ENCODE measurements around the gene ZNF576. TPM values are rescaled to one million over a fixed set of nuclear protein-coding genes. Genes with fewer than 3 reads are reported as not detected.
"Not testable (repeated sequence)": the region's sequence is repeated elsewhere in the genome, so short reads cannot be mapped to it uniquely, and the experiment has no call there.

Gene ZNF576
- total RNA-seq, 1 donor: 3.9 TPM

GRCh38 chr19:43639519-43640423, 43.4 kb downstream of the ZNF576 start, which contains the start of gene CADM4:
Gene CADM4 (minus strand): TSS chr19:43639850. CDS start chr19:43639790, 60 bp downstream.
- peaks cover 15% of the 10 kb centered on the region for H3K4me1 ChIP-seq (ENCODE audit: insufficient read depth, low read length)
- peaks cover 38% of the 10 kb centered on the region for H3K27me3 ChIP-seq (ENCODE audit: insufficient read depth, low read length)

DNA sequence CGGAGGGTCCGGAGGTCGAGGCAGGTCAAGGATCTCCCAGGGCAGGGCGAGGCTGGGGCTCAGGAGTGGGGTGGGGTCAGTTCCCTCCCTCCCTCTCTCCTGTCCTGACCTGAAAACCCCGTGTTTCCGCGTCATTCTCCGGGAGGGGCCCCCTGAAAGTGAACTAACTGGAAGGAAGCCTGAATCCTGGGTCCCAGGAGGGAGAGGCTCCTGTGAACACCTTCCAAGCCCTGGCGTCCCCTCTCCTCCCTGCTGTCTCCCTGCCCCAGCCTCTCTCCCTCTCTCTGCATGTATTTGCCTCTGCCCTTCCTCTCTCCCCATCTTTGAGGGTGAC, 44.0 kb downstream of the ZNF576 start:
- peaks cover 15% of the 10 kb centered on the region for H3K4me1 ChIP-seq (ENCODE audit: insufficient read depth, low read length)
- peaks cover 38% of the 10 kb centered on the region for H3K27me3 ChIP-seq (ENCODE audit: insufficient read depth, low read length)
- peak overlapping the region; percentile 12 for H3K4me3 ChIP-seq (ENCODE audit: low read length)
- H3K9me3 ChIP-seq (ENCODE audit: low read depth, low read length): no peaks in the 10 kb centered on the region

More at GRCh38 chr19:43639519-43640423, 43.4 kb downstream of the ZNF576 start, which contains the start of gene CADM4:
- H3K9me3 ChIP-seq (ENCODE audit: low read depth, low read length): no peaks in the 10 kb centered on the region
- peak within 1 kb of the TSS; percentile 12 for H3K4me3 ChIP-seq (ENCODE audit: low read length)

- Histone ChIP-seq H3K4me3 (ENCODE audit: low read length) (no peak overlapping the region), H3K27me3 (ENCODE audit: insufficient read depth, low read length) (peaks cover 36% of the 10 kb centered on the region), H3K9me3 (ENCODE audit: low read depth, low read length) (no peaks in the 10 kb centered on the region), H3K4me1 (ENCODE audit: insufficient read depth, low read length) (peaks cover 15% of the 10 kb centered on the region)
These were observed 44.9 kb downstream of the ZNF576 start for GRCh38 chr19:43641333-43641732.

- peaks cover 15% of the 10 kb centered on the region for H3K4me1 ChIP-seq (ENCODE audit: insufficient read depth, low read length)
- H3K9me3 ChIP-seq (ENCODE audit: low read depth, low read length): no peaks in the 10 kb centered on the region
- H3K4me3 ChIP-seq (ENCODE audit: low read length): no peak overlapping the region
- peaks cover 29% of the 10 kb centered on the region for H3K27me3 ChIP-seq (ENCODE audit: insufficient read depth, low read length)
These were observed 46.1 kb downstream of the ZNF576 start for GRCh38 chr19:43642531-43642930.

DNA sequence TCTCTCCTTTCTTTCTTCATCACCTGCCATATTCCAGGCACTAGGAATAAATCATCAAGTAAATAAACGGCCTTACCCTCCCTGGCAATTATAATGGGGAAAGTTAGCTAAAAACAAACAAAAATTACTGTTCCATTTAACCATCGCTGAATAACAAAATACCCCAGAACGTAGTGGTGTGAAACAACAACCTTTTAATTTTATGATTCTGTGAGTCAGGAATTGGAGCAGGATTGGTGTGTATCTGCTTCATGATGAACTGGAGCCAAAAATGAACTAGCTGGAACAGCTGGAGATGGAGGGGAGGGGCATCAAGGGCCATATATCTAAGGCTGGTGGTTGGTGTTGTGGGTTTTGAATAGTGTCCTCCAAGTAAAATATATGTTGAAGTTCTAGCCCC, 46.9 kb downstream of the ZNF576 start:
- H3K4me1 ChIP-seq (ENCODE audit: insufficient read depth, low read length): peaks cover 14% of the 10 kb centered on the region
- no peak overlapping the region for H3K4me3 ChIP-seq (ENCODE audit: low read length)
- H3K9me3 ChIP-seq (ENCODE audit: low read depth, low read length): no peaks in the 10 kb centered on the region
- H3K27me3 ChIP-seq (ENCODE audit: insufficient read depth, low read length): peaks cover 21% of the 10 kb centered on the region

DNA sequence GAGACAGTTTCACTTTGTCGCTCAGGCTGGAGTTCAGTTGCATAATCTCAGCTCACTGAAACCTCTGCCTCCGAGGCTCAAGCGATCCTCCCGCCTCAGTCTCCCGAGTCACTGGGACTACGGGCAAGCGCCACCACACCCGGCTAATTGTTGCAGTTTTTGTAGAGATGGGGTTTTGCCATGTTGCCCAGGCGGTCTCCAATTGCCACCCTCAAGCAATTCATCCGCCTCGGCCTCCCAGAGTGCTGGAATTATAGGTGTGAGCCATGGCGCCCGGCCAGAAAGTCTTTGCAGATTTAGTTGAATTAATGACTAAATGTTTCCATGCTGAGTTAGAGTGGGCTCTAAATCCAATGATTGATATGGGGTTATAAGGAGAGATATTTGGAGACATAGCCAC, 47.8 kb downstream of the ZNF576 start:
- H3K9me3 ChIP-seq (ENCODE audit: low read depth, low read length): no peaks in the 10 kb centered on the region
- no peak overlapping the region for H3K4me3 ChIP-seq (ENCODE audit: low read length)
- H3K4me1 ChIP-seq (ENCODE audit: insufficient read depth, low read length): peaks cover 5% of the 10 kb centered on the region
- peaks cover 12% of the 10 kb centered on the region for H3K27me3 ChIP-seq (ENCODE audit: insufficient read depth, low read length)

- Histone ChIP-seq H3K27me3 (ENCODE audit: insufficient read depth, low read length) (no peaks in the 10 kb centered on the region), H3K9me3 (ENCODE audit: low read depth, low read length) (no peaks in the 10 kb centered on the region), H3K4me3 (ENCODE audit: low read length) (no peak overlapping the region), H3K4me1 (ENCODE audit: insufficient read depth, low read length) (no peaks in the 10 kb centered on the region)
These were observed 52.2 kb downstream of the ZNF576 start for GRCh38 chr19:43648633-43649032.

GRCh38 chr19:43649514-43649913, 53.1 kb downstream of the ZNF576 start:
- Histone ChIP-seq H3K27me3 (ENCODE audit: insufficient read depth, low read length) (no peaks in the 10 kb centered on the region), H3K4me1 (ENCODE audit: insufficient read depth, low read length) (no peaks in the 10 kb centered on the region), H3K9me3 (ENCODE audit: low read depth, low read length) (no peaks in the 10 kb centered on the region), H3K4me3 (ENCODE audit: low read length) (no peak overlapping the region)

DNA sequence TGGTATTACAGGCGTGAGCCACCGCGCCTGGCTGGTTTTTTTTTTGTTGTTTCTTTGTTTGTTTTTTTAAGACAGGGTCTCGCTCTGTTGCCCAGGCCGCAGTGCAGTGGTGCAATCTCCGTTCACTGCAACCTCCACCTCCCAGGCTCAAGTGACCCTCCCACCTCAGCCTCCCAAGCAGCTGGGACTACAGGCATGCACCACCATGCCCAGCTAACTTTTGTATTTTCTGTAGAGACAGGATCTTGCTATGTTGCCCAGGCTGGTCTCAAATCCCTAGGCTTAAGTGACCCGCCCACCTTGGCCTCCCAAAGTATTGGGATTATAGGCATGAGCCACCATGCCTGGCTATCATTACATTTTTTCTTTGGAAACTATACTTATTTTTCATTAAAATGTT, 53.9 kb downstream of the ZNF576 start:
- not testable (repeated sequence) for H3K27me3 ChIP-seq (ENCODE audit: insufficient read depth, low read length); H3K4me1 ChIP-seq (ENCODE audit: insufficient read depth, low read length); H3K9me3 ChIP-seq (ENCODE audit: low read depth, low read length); H3K4me3 ChIP-seq (ENCODE audit: low read length)

Other genes with a start within 250 kb of the ZNF576 start
- not detected for gene CD177, start 242.9 kb upstream of the ZNF576 start, total RNA-seq
- gene TEX101, start 181.7 kb upstream of the ZNF576 start, total RNA-seq: 0.10 TPM
- gene LYPD3, start 131.0 kb upstream of the ZNF576 start, total RNA-seq: 3.5 TPM
- gene PHLDB3, start 91.8 kb upstream of the ZNF576 start, total RNA-seq: 17.1 TPM
- gene ETHE1, start 69.4 kb upstream of the ZNF576 start, total RNA-seq: 30.6 TPM
- gene ZNF575, start 63.4 kb upstream of the ZNF576 start, total RNA-seq: 0.31 TPM
- 14.2 TPM for gene XRCC1, start 21.1 kb upstream of the ZNF576 start, total RNA-seq
- gene PINLYP, start 20.8 kb upstream of the ZNF576 start, total RNA-seq: 0.63 TPM
- 19.5 TPM for gene IRGQ, start 461 bp upstream of the ZNF576 start, total RNA-seq
- 0.10 TPM for gene SRRM5, start 15.5 kb downstream of the ZNF576 start, total RNA-seq
- 22.5 TPM for gene ZNF428, start 23.0 kb downstream of the ZNF576 start, total RNA-seq
- gene CADM4, start 43.3 kb downstream of the ZNF576 start, total RNA-seq: 0.42 TPM
- 344 TPM for gene PLAUR, start 73.6 kb downstream of the ZNF576 start, total RNA-seq
- not detected for gene IRGC, start 119.5 kb downstream of the ZNF576 start, total RNA-seq
- 11.4 TPM for gene SMG9, start 158.4 kb downstream of the ZNF576 start, total RNA-seq
- 9.9 TPM for gene KCNN4, start 184.4 kb downstream of the ZNF576 start, total RNA-seq
- gene LYPD5, start 205.9 kb downstream of the ZNF576 start, total RNA-seq: not detected
- gene ZNF283, start 230.7 kb downstream of the ZNF576 start, total RNA-seq: 2.9 TPM